ENCODE data around the gene ASF1B. TPM values are rescaled to one million over a fixed set of nuclear protein-coding genes. Genes with fewer than 3 reads are reported as not detected.

The ASF1B gene
- total and polyA plus RNA-seq, 2 donors from 2014 or later, result 0.49 to 1.8 TPM

- no peak overlapping the region for H3K9ac ChIP-seq (ENCODE audit: low read length in 3 of 3)
- H3K27ac ChIP-seq (ENCODE audit: low read depth in 2 of 2, low read length in 2 of 2), result no peak overlapping the region
- intact Hi-C loops (cut with DNase I), result no loop called here
- TF ChIP-seq CTCF (IDR thresholded peaks at IDR 0.05; ENCODE audit: borderline replicate concordance, extremely low read depth, insufficient read depth), result no peak
- FAIRE-seq (no peak), DNase-seq (no peak)
- H3K4me1 ChIP-seq (ENCODE audit: control insufficient read depth in 2 of 3, insufficient read depth in 2 of 3, low read depth in 1 of 3, low read length in 3 of 3), result peaks cover 0 to 14% (median 0%) of the 10 kb centered on the region in 3 donors
- peaks cover 0 to 2% (median 0%) of the 10 kb centered on the region in 3 donors for H3K36me3 ChIP-seq (ENCODE audit: control insufficient read depth in 2 of 3, insufficient read depth in 3 of 3, low read length in 3 of 3)
- H3K27me3 ChIP-seq (ENCODE audit: control insufficient read depth, insufficient read depth, low read length), result no peaks in the 10 kb centered on the region
- H3K9me3 ChIP-seq (ENCODE audit: control insufficient read depth in 2 of 3, insufficient read depth in 1 of 3, low read length in 3 of 3), result no peaks in the 10 kb centered on the region
- H3K4me3 ChIP-seq (ENCODE audit: low read length in 3 of 3), result no peak overlapping the region
Observed at GRCh38 chr19:14152713-14153112, 16.3 kb upstream of the ASF1B start.

- Histone ChIP-seq H3K27ac (ENCODE audit: low read depth in 2 of 2, low read length in 2 of 2) (no peak overlapping the region), H3K9ac (ENCODE audit: low read length in 3 of 3) (no peak overlapping the region), H3K4me1 (ENCODE audit: control insufficient read depth in 2 of 3, insufficient read depth in 2 of 3, low read depth in 1 of 3, low read length in 3 of 3) (peaks cover 0 to 14% (median 0%) of the 10 kb centered on the region in 3 donors), H3K27me3 (ENCODE audit: control insufficient read depth, insufficient read depth, low read length) (no peaks in the 10 kb centered on the region), H3K9me3 (ENCODE audit: control insufficient read depth in 2 of 3, insufficient read depth in 1 of 3, low read length in 3 of 3) (no peaks in the 10 kb centered on the region), H3K36me3 (ENCODE audit: control insufficient read depth in 2 of 3, insufficient read depth in 3 of 3, low read length in 3 of 3) (peaks cover 0 to 2% (median 0%) of the 10 kb centered on the region in 3 donors), H3K4me3 (ENCODE audit: low read length in 3 of 3) (no peak overlapping the region)
- TF ChIP-seq CTCF (IDR thresholded peaks at IDR 0.05; ENCODE audit: borderline replicate concordance, extremely low read depth, insufficient read depth), result no peak
- DNase-seq (peak in 1 of 5 donors; percentile 43), FAIRE-seq (no peak)
- intact Hi-C loops (cut with DNase I), result no loop called here
Observed at GRCh38 chr19:14150770-14151661, 14.6 kb upstream of the ASF1B start.

- Histone ChIP-seq H3K27me3 (ENCODE audit: control insufficient read depth, insufficient read depth, low read length) (no peaks in the 10 kb centered on the region), H3K9ac (ENCODE audit: low read length in 3 of 3) (no peak overlapping the region), H3K9me3 (ENCODE audit: control insufficient read depth in 2 of 3, insufficient read depth in 1 of 3, low read length in 3 of 3) (no peaks in the 10 kb centered on the region), H3K4me1 (ENCODE audit: control insufficient read depth in 2 of 3, insufficient read depth in 2 of 3, low read depth in 1 of 3, low read length in 3 of 3) (peaks cover 0 to 14% (median 0%) of the 10 kb centered on the region in 3 donors), H3K27ac (ENCODE audit: low read depth in 2 of 2, low read length in 2 of 2) (peak overlapping the region; percentile 28 to 32), H3K4me3 (ENCODE audit: low read length in 3 of 3) (no peak overlapping the region), H3K36me3 (ENCODE audit: control insufficient read depth in 2 of 3, insufficient read depth in 3 of 3, low read length in 3 of 3) (no peaks in the 10 kb centered on the region)
- DNase-seq (peak in 1 of 5 donors; percentile 55), FAIRE-seq (no peak)
- intact Hi-C loops (cut with DNase I), result no loop called here
- no peak for TF ChIP-seq CTCF (IDR thresholded peaks at IDR 0.05; ENCODE audit: borderline replicate concordance, extremely low read depth, insufficient read depth)
Observed at GRCh38 chr19:14150041-14150769, 13.8 kb upstream of the ASF1B start.

Measured in kidney (tissue), 14 donors.